ENCODE results near the gene MRPS25.

The MRPS25 gene

DNA sequence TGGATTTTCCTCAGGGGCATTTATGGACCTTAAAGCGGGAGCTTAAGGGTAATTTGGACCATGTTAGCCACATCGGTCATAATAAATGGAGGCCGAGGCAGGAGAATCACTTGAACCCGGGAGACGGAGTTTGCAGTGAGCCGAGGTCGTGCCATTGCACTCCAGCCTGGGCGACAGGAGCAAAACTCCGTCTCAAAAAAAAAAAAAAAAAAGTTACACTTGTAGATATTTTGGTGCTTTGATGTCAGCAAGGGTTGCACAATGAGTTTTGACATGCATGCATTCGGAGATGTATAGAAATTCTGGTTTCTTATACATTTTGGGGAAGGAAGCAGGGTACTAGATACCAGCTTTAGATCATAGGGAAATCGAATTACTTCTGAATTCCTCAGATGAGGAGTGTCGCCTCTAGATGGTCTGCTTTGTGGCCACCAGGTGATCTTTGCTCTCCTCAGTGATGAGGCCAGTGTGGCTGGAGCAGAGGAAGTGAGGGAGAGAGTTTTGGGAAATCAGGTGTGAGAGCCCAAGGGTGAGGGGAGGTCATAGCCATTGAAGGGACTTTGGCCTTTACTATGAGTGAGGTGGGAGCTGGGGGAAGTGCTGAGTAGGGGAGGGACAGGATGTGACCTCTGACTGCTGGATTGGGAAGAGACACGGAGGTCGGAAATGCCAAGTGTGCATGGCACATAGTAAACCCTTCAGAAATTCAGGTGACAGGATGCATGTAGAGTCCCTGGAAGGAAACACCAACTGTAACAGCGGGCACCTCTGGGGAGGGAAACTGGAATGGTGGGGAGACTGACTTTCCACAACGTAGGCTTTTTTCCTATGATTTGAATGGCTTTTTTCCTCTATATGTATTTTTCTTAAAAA lies 42.2 kb upstream of the MRPS25 start:
- ATAC-seq (ENCODE audit: insufficient read depth, low read depth) = no peak
- no peak for DNase-seq

DNA sequence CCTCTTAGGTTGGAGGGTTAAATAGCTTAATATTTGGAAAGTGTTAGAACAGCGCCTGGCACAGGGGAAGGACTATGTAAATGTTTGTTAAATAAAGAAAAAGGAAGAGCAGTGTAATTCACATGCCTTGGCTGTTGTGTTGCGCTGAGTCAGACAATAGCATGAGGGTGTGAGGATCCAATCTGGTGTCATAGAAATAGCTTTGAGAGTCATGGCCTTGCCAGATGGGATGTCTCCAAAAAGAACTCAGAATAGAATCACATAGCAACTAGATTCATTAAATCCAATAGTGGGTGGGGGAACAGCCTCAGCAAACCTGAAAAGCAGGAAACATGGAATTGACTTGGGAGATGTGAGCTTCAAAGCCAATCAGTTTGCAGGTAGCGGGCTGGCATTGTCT lies 37.7 kb upstream of the MRPS25 start:
- H3K4me2 ChIP-seq (ENCODE audit: insufficient read depth, low read length) = no peak overlapping the region
- ATAC-seq (ENCODE audit: insufficient read depth, low read depth) (no peak), DNase-seq (no peak)

More for the DNA sequence above, 42.2 kb upstream of the MRPS25 start:
- Histone ChIP-seq H3K36me3 (ENCODE audit: insufficient read depth, low read length) (no peaks in the 10 kb centered on the region), H3K9me3 (ENCODE audit: insufficient read depth, low read length, severe bottlenecking) (no peaks in the 10 kb centered on the region), H3K27ac (ENCODE audit: low read length) (no peak overlapping the region), H3K4me1 (ENCODE audit: insufficient read depth, low read length) (peaks cover 7% of the 10 kb centered on the region), H3K4me3 (ENCODE audit: low read depth in 1 of 2, low read length in 2 of 2) (no peak overlapping the region), H4K20me1 (ENCODE audit: insufficient read depth, low read length) (no peaks in the 10 kb centered on the region), H3K9ac (ENCODE audit: low read depth, low read length) (no peak overlapping the region), H3K79me2 (ENCODE audit: insufficient read depth, low read length) (no peaks in the 10 kb centered on the region), H3K27me3 (ENCODE audit: insufficient read depth, low read length, poor library complexity) (no peaks in the 10 kb centered on the region), H3K4me2 (ENCODE audit: insufficient read depth, low read length) (no peak overlapping the region), H2AFZ (ENCODE audit: low read depth, low read length) (no peak overlapping the region)
- TF ChIP-seq EZH2 (IDR thresholded peaks at IDR 0.05; ENCODE audit: borderline replicate concordance, low read depth, low read length, severe bottlenecking) = no peak
- TF ChIP-seq, protein P1, sequence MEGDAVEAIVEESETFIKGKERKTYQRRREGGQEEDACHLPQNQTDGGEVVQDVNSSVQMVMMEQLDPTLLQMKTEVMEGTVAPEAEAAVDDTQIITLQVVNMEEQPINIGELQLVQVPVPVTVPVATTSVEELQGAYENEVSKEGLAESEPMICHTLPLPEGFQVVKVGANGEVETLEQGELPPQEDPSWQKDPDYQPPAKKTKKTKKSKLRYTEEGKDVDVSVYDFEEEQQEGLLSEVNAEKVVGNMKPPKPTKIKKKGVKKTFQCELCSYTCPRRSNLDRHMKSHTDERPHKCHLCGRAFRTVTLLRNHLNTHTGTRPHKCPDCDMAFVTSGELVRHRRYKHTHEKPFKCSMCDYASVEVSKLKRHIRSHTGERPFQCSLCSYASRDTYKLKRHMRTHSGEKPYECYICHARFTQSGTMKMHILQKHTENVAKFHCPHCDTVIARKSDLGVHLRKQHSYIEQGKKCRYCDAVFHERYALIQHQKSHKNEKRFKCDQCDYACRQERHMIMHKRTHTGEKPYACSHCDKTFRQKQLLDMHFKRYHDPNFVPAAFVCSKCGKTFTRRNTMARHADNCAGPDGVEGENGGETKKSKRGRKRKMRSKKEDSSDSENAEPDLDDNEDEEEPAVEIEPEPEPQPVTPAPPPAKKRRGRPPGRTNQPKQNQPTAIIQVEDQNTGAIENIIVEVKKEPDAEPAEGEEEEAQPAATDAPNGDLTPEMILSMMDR (IDR thresholded peaks at IDR 0.05; ENCODE audit: borderline replicate concordance, extremely low read depth, low read length, poor library complexity, severe bottlenecking) = no peak

DNA sequence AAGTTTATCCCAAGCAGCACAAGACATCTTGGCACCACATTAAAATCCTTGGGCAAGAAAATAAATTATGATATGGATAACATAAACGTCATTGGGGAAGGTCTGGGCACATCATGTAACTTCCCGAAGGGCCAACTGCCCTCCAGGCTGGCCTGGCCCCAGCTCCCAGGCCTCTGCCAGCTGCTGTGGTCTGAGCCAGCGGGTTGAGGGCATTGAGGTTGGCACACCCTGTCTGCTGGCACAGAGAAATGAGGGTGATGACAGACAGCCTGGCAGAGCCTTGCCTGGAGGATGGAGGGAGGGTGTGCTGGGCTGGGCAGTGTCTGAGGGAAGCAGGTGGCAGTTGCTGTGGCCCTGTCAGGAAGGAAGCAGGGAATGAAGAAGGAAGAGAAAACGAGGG lies 37.1 kb upstream of the MRPS25 start:
- ATAC-seq (ENCODE audit: insufficient read depth, low read depth) (no peak), DNase-seq (no peak)
- Histone ChIP-seq H3K4me1 (ENCODE audit: insufficient read depth, low read length) (peaks cover 22% of the 10 kb centered on the region), H2AFZ (ENCODE audit: low read depth, low read length) (no peak overlapping the region), H3K27ac (ENCODE audit: low read length) (no peak overlapping the region), H3K27me3 (ENCODE audit: insufficient read depth, low read length, poor library complexity) (no peaks in the 10 kb centered on the region), H3K4me2 (ENCODE audit: insufficient read depth, low read length) (no peak overlapping the region), H3K36me3 (ENCODE audit: insufficient read depth, low read length) (no peaks in the 10 kb centered on the region), H3K9me3 (ENCODE audit: insufficient read depth, low read length, severe bottlenecking) (no peaks in the 10 kb centered on the region), H3K79me2 (ENCODE audit: insufficient read depth, low read length) (peaks cover 19% of the 10 kb centered on the region), H3K9ac (ENCODE audit: low read depth, low read length) (no peak overlapping the region), H3K4me3 (ENCODE audit: low read depth in 1 of 2, low read length in 2 of 2) (no peak overlapping the region), H4K20me1 (ENCODE audit: insufficient read depth, low read length) (peaks cover 6% of the 10 kb centered on the region)
- TF ChIP-seq EZH2 (IDR thresholded peaks at IDR 0.05; ENCODE audit: borderline replicate concordance, low read depth, low read length, severe bottlenecking) = no peak
- TF ChIP-seq, protein P1 (IDR thresholded peaks at IDR 0.05; ENCODE audit: borderline replicate concordance, extremely low read depth, low read length, poor library complexity, severe bottlenecking) = no peak

More for the DNA sequence above, 37.7 kb upstream of the MRPS25 start:
- peaks cover 3% of the 10 kb centered on the region for H4K20me1 ChIP-seq (ENCODE audit: insufficient read depth, low read length)
- H3K36me3 ChIP-seq (ENCODE audit: insufficient read depth, low read length) = no peaks in the 10 kb centered on the region
- H3K9me3 ChIP-seq (ENCODE audit: insufficient read depth, low read length, severe bottlenecking) = no peaks in the 10 kb centered on the region
- peaks cover 16% of the 10 kb centered on the region for H3K4me1 ChIP-seq (ENCODE audit: insufficient read depth, low read length)
- no peaks in the 10 kb centered on the region for H3K27me3 ChIP-seq (ENCODE audit: insufficient read depth, low read length, poor library complexity)
- H3K4me3 ChIP-seq (ENCODE audit: low read depth in 1 of 2, low read length in 2 of 2) = no peak overlapping the region
- TF ChIP-seq, protein P1 (IDR thresholded peaks at IDR 0.05; ENCODE audit: borderline replicate concordance, extremely low read depth, low read length, poor library complexity, severe bottlenecking) = no peak
- no peak for TF ChIP-seq EZH2 (IDR thresholded peaks at IDR 0.05; ENCODE audit: borderline replicate concordance, low read depth, low read length, severe bottlenecking)
- H3K79me2 ChIP-seq (ENCODE audit: insufficient read depth, low read length) = peaks cover 15% of the 10 kb centered on the region
- H2AFZ ChIP-seq (ENCODE audit: low read depth, low read length) = no peak overlapping the region
- H3K9ac ChIP-seq (ENCODE audit: low read depth, low read length) = no peak overlapping the region
- no peak overlapping the region for H3K27ac ChIP-seq (ENCODE audit: low read length)
